Measurements from ENCODE around the gene CYP3A5. TPM values are rescaled to one million over a fixed set of nuclear protein-coding genes. Genes with fewer than 3 reads are reported as not detected.

Gene CYP3A5
- total and polyA plus RNA-seq, 2 of the 13 experiments (the other 11 are each of a cell fraction or from before 2014, with no cell fraction given): 5.7 to 9.3 TPM

- TF ChIP-seq, protein P1, sequence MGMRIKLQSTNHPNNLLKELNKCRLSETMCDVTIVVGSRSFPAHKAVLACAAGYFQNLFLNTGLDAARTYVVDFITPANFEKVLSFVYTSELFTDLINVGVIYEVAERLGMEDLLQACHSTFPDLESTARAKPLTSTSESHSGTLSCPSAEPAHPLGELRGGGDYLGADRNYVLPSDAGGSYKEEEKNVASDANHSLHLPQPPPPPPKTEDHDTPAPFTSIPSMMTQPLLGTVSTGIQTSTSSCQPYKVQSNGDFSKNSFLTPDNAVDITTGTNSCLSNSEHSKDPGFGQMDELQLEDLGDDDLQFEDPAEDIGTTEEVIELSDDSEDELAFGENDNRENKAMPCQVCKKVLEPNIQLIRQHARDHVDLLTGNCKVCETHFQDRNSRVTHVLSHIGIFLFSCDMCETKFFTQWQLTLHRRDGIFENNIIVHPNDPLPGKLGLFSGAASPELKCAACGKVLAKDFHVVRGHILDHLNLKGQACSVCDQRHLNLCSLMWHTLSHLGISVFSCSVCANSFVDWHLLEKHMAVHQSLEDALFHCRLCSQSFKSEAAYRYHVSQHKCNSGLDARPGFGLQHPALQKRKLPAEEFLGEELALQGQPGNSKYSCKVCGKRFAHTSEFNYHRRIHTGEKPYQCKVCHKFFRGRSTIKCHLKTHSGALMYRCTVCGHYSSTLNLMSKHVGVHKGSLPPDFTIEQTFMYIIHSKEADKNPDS (CRISPR knock-in tag; IDR thresholded peaks at IDR 0.05): no peak
- TF ChIP-seq ELF3 (CRISPR knock-in tag; IDR thresholded peaks at IDR 0.05) (no peak; the same call in 1 of the 2 replicates), ATF7 (IDR thresholded peaks at IDR 0.05) (no peak), ATF7 (CRISPR knock-in tag; IDR thresholded peaks at IDR 0.05) (no peak), ZNF607 (CRISPR knock-in tag; IDR thresholded peaks at IDR 0.05; ENCODE audit: borderline replicate concordance) (peak; percentile 73; the same call in 1 of the 2 replicates), ZNF329 (CRISPR knock-in tag; IDR thresholded peaks at IDR 0.05; ENCODE audit: low read depth) (no peak), BRD4 (CRISPR knock-in tag; IDR thresholded peaks at IDR 0.05) (no peak), CC2D1A (CRISPR knock-in tag; IDR thresholded peaks at IDR 0.05) (no peak), TFE3 (CRISPR knock-in tag; IDR thresholded peaks at IDR 0.05) (no peak), FUBP1 (CRISPR knock-in tag; IDR thresholded peaks at IDR 0.05; ENCODE audit: borderline replicate concordance) (no peak), ZSCAN25 (CRISPR knock-in tag; IDR thresholded peaks at IDR 0.05) (peak; percentile 62; the same call in 1 of the 2 replicates), PRMT3 (CRISPR knock-in tag; IDR thresholded peaks at IDR 0.05; ENCODE audit: borderline replicate concordance, low read depth) (no peak), ZSCAN20 (CRISPR knock-in tag; IDR thresholded peaks at IDR 0.05; ENCODE audit: borderline replicate concordance) (no peak), ZNF737 (CRISPR knock-in tag; IDR thresholded peaks at IDR 0.05; ENCODE audit: borderline replicate concordance) (no peak), ZNF430 (CRISPR knock-in tag; IDR thresholded peaks at IDR 0.05) (0 out of 2 replicates have a peak, but pooled peaks have one; percentile 21), TAF1 (CRISPR knock-in tag; IDR thresholded peaks at IDR 0.05) (no peak)
- TF ChIP-seq, protein P2, sequence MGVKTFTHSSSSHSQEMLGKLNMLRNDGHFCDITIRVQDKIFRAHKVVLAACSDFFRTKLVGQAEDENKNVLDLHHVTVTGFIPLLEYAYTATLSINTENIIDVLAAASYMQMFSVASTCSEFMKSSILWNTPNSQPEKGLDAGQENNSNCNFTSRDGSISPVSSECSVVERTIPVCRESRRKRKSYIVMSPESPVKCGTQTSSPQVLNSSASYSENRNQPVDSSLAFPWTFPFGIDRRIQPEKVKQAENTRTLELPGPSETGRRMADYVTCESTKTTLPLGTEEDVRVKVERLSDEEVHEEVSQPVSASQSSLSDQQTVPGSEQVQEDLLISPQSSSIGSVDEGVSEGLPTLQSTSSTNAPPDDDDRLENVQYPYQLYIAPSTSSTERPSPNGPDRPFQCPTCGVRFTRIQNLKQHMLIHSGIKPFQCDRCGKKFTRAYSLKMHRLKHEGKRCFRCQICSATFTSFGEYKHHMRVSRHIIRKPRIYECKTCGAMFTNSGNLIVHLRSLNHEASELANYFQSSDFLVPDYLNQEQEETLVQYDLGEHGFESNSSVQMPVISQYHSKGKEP (CRISPR knock-in tag; IDR thresholded peaks at IDR 0.05): no peak
- TF ChIP-seq, protein P3, sequence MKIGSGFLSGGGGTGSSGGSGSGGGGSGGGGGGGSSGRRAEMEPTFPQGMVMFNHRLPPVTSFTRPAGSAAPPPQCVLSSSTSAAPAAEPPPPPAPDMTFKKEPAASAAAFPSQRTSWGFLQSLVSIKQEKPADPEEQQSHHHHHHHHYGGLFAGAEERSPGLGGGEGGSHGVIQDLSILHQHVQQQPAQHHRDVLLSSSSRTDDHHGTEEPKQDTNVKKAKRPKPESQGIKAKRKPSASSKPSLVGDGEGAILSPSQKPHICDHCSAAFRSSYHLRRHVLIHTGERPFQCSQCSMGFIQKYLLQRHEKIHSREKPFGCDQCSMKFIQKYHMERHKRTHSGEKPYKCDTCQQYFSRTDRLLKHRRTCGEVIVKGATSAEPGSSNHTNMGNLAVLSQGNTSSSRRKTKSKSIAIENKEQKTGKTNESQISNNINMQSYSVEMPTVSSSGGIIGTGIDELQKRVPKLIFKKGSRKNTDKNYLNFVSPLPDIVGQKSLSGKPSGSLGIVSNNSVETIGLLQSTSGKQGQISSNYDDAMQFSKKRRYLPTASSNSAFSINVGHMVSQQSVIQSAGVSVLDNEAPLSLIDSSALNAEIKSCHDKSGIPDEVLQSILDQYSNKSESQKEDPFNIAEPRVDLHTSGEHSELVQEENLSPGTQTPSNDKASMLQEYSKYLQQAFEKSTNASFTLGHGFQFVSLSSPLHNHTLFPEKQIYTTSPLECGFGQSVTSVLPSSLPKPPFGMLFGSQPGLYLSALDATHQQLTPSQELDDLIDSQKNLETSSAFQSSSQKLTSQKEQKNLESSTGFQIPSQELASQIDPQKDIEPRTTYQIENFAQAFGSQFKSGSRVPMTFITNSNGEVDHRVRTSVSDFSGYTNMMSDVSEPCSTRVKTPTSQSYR (CRISPR knock-in tag; IDR thresholded peaks at IDR 0.05; ENCODE audit: borderline replicate concordance): peak; percentile 50; the same call in 1 of the 2 replicates
These were observed 2.1 kb downstream of the CYP3A5 start (continued) for GRCh38 chr7:99677648-99678045.

Measured in HepG2 (cell line).